CD14-positive monocyte (primary cell): ENCODE results near the gene SLC24A3. TPM values are rescaled to one million over a fixed set of nuclear protein-coding genes. Genes with fewer than 3 reads are reported as not detected.

Experiments used
- DNase-seq, 3 donors: peaks; one replicate each; pipeline ENCODE4 v3.0.0-alpha.2; 2011 to 2022
- H2AFZ ChIP-seq: 2 replicates; pipeline ENCODE4 v1.6.0; 2012; ENCODE audit warnings: mild to moderate bottlenecking, low read depth, low read length, inconsistent platforms; ENCODE audit not compliant: insufficient read depth, poor library complexity, severe bottlenecking
- H3K27ac ChIP-seq, 2 donors: 1 replicate in 1 of 2; 2 replicates in 1 of 2; pipeline ENCODE4 v1.5.1; 2012 to 2013; ENCODE audit warnings: low read length in 2 of 2, control low read depth in 1 of 2, inconsistent platforms in 1 of 2, low read depth in 1 of 2, mild to moderate bottlenecking in 1 of 2
- H3K27me3 ChIP-seq, 2 donors: one replicate each; pipeline versions ENCODE4 v1.6.0 to v1.6.1; 2011 to 2013; ENCODE audit warnings: low read length in 2 of 2; ENCODE audit not compliant: control insufficient read depth in 2 of 2, insufficient read depth in 2 of 2
- H3K36me3 ChIP-seq, 2 donors: replicated peaks in 1 of 2; 1 replicate in 1 of 2; 2 replicates in 1 of 2; pipeline versions ENCODE4 v1.5.1 to v1.6.1; 2012 to 2013; ENCODE audit warnings: low read length in 2 of 2, control low read depth in 1 of 2, inconsistent platforms in 1 of 2, mild to moderate bottlenecking in 1 of 2; ENCODE audit not compliant: insufficient read depth in 2 of 2, control insufficient read depth in 1 of 2
- H3K4me1 ChIP-seq, 2 donors: 1 replicate in 1 of 2; 2 replicates in 1 of 2; pipeline versions ENCODE4 v1.5.1 to v1.6.1; 2012 to 2013; ENCODE audit warnings: low read length in 2 of 2, control low read depth in 1 of 2, inconsistent platforms in 1 of 2, mild to moderate bottlenecking in 1 of 2, moderate library complexity in 1 of 2; ENCODE audit not compliant: insufficient read depth in 2 of 2, control insufficient read depth in 1 of 2
- H3K4me2 ChIP-seq: replicated peaks from 2 replicates; pipeline ENCODE3; 2012; ENCODE audit warnings: low read length, moderate library complexity, mild to moderate bottlenecking; ENCODE audit not compliant: poor library complexity, severe bottlenecking; ENCODE audit errors: extremely low read depth
- H3K4me3 ChIP-seq, 3 experiments: fragments of 200-600 bp in 1 of 3; sonication (generic) in 1 of 3; replicated peaks in 1 of 3; 1 replicate in 2 of 3; 2 replicates in 1 of 3; pipeline ENCODE4 v1.5.1; 2011 to 2013; ENCODE audit warnings: low read length in 3 of 3, mild to moderate bottlenecking in 3 of 3, control low read depth in 2 of 3, low read depth in 2 of 3, inconsistent platforms in 1 of 3, moderate library complexity in 1 of 3
- H3K79me2 ChIP-seq: 2 replicates; pipeline ENCODE4 v1.6.0; 2012; ENCODE audit warnings: mild to moderate bottlenecking, control low read depth, inconsistent platforms, low read length, moderate library complexity; ENCODE audit not compliant: insufficient read depth
- H3K9ac ChIP-seq: 2 replicates; pipeline ENCODE4 v1.6.0; 2017; ENCODE audit warnings: low read length, mild to moderate bottlenecking; ENCODE audit not compliant: insufficient read depth, poor library complexity, severe bottlenecking
- H3K9me3 ChIP-seq, 2 donors: replicated peaks in 1 of 2; 1 replicate in 1 of 2; 2 replicates in 1 of 2; pipeline versions ENCODE4 v1.5.1 to v1.6.1; 2012 to 2013; ENCODE audit warnings: low read length in 2 of 2, control low read depth in 1 of 2; ENCODE audit not compliant: control insufficient read depth in 1 of 2, insufficient read depth in 1 of 2
- H4K20me1 ChIP-seq: 2 replicates; pipeline ENCODE4 v1.6.0; 2012; ENCODE audit warnings: mild to moderate bottlenecking, low read length, control low read depth, moderate library complexity; ENCODE audit not compliant: insufficient read depth
- H3K27ac Mint-ChIP-seq, 7 donors: one replicate each; pipeline ENCODE4 v1.8.0; 2020; ENCODE audit warnings: mild to moderate bottlenecking in 7 of 7, mixed read lengths in 7 of 7, moderate library complexity in 6 of 7, inconsistent platforms in 2 of 7
- H3K27me3 Mint-ChIP-seq, 3 donors: one replicate each; pipeline ENCODE4 v1.8.0; 2021 to 2022; ENCODE audit warnings: low read depth in 3 of 3, mild to moderate bottlenecking in 3 of 3, mixed read lengths in 3 of 3, moderate library complexity in 3 of 3, inconsistent platforms in 1 of 3
- H3K36me3 Mint-ChIP-seq, 2 donors: one replicate each; pipeline ENCODE4 v1.8.0; 2020; ENCODE audit warnings: mixed read lengths in 2 of 2, inconsistent platforms in 1 of 2, mild to moderate bottlenecking in 1 of 2
- H3K4me1 Mint-ChIP-seq: one replicate; pipeline ENCODE4 v1.8.0; 2020; ENCODE audit warnings: mild to moderate bottlenecking, mixed read lengths
- H3K4me3 Mint-ChIP-seq, 2 donors: one replicate each; pipeline ENCODE4 v1.8.0; 2020; ENCODE audit warnings: mild to moderate bottlenecking in 2 of 2, mixed read lengths in 2 of 2, moderate library complexity in 1 of 2
- H3K9me3 Mint-ChIP-seq, 7 donors: one replicate each; pipeline ENCODE4 v1.8.0; 2020 to 2022; ENCODE audit warnings: mixed read lengths in 7 of 7, mild to moderate bottlenecking in 6 of 7, moderate library complexity in 6 of 7, inconsistent platforms in 2 of 7
- WGBS: methylation state at CpG from one replicate; pipeline ENCODE4 v1.1.5; 2013; ENCODE audit warnings: missing lambda C conversion rate; ENCODE audit not compliant: insufficient coverage; 5-methylcytosine and 5-hydroxymethylcytosine counted together
- intact Hi-C, 2 donors: fragments of 100-400 bp; cut with micrococcal nuclease; formaldehyde crosslinking; loops; one replicate each; pipeline versions ENCODE4 v1.15.0 to v1.15.1; 2023
- polyA plus RNA-seq, 3 donors: library from polyadenylated mRNA; depleted of rRNA in 1 of 3; unstranded in 2 of 3; stranded (reverse) in 1 of 3; fragments of 300-500 nt in 2 of 3; fragments of >200 nt in 1 of 3; fragmentation: Illumina TruSeq in 2 of 3; gene quantifications; 1 replicate in 2 of 3; 2 replicates in 1 of 3; pipeline ENCODE4 v1.2.3, GENCODE V29; 2012 to 2021
- TF ChIP-seq, protein P1 (sequence below): fragments of 200-600 bp; IDR thresholded peaks from one replicate; pipeline ENCODE4 v1.8.0; 2022; ENCODE audit warnings: antibody characterized with exemption, mild to moderate bottlenecking

Gene SLC24A3
- polyA plus RNA-seq, 3 donors: 0.04 to 0.08 TPM; not detected in 1

DNA sequence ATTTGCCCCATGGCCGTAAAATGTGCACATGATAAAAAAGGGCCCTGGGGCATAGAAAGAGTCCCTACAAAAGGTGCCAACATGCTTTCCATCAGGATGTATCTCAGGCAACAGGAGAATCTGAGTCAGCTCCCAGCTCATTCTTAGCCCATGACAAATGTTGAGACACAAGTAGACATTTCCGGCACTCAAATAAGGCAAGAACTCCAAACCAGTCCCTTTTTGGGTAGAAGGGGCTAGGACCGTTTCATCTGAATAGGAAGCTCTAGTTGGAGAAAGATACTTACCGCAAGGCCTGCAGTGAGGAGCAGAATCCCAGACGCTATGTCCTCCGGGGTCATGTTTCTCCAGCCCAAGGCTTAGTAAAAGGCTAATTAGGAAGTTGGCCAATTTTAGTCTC is 284.6 kb downstream of the SLC24A3 start:
- H3K4me1 Mint-ChIP-seq: peaks cover 7% of the 10 kb centered on the region
- Histone ChIP-seq H3K4me1 (no peaks in the 10 kb centered on the region), H3K79me2 (no peaks in the 10 kb centered on the region), H3K9ac (no peak overlapping the region), H3K27me3 (no peaks in the 10 kb centered on the region), H3K27ac (no peak overlapping the region), H3K4me3 (no peak overlapping the region), H4K20me1 (no peaks in the 10 kb centered on the region), H2AFZ (no peak overlapping the region), H3K9me3 (no peaks in the 10 kb centered on the region), H3K36me3 (no peaks in the 10 kb centered on the region), H3K4me2 (no peak overlapping the region)
- no peaks in the 10 kb centered on the region for H3K36me3 Mint-ChIP-seq
- H3K27ac Mint-ChIP-seq: no peak overlapping the region
- intact Hi-C loops: no loop called here
- TF ChIP-seq, protein P1, sequence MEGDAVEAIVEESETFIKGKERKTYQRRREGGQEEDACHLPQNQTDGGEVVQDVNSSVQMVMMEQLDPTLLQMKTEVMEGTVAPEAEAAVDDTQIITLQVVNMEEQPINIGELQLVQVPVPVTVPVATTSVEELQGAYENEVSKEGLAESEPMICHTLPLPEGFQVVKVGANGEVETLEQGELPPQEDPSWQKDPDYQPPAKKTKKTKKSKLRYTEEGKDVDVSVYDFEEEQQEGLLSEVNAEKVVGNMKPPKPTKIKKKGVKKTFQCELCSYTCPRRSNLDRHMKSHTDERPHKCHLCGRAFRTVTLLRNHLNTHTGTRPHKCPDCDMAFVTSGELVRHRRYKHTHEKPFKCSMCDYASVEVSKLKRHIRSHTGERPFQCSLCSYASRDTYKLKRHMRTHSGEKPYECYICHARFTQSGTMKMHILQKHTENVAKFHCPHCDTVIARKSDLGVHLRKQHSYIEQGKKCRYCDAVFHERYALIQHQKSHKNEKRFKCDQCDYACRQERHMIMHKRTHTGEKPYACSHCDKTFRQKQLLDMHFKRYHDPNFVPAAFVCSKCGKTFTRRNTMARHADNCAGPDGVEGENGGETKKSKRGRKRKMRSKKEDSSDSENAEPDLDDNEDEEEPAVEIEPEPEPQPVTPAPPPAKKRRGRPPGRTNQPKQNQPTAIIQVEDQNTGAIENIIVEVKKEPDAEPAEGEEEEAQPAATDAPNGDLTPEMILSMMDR: no peak
- 100% methylated on average over 6 of the region's 6 CpGs for WGBS
- DNase-seq: no peak
- H3K9me3 Mint-ChIP-seq: no peaks in the 10 kb centered on the region
- H3K27me3 Mint-ChIP-seq: peaks cover 0 to 6% (median 2%) of the 10 kb centered on the region in 3 donors
- no peak overlapping the region for H3K4me3 Mint-ChIP-seq

- no peaks in the 10 kb centered on the region for H4K20me1 ChIP-seq
- Mint-ChIP-seq H3K9me3 (no peaks in the 10 kb centered on the region), H3K4me3 (no peak overlapping the region), H3K27me3 (peaks cover 0 to 6% (median 2%) of the 10 kb centered on the region in 3 donors), H3K27ac (no peak overlapping the region), H3K4me1 (peaks cover 7% of the 10 kb centered on the region), H3K36me3 (no peaks in the 10 kb centered on the region)
- H3K27me3 ChIP-seq: no peaks in the 10 kb centered on the region
- H3K79me2 ChIP-seq: no peaks in the 10 kb centered on the region
- TF ChIP-seq, protein P1: no peak
- no peak for DNase-seq
- WGBS: 0% methylated on average over 4 of the region's 5 CpGs
- intact Hi-C loops: no loop called here
- H3K4me1 ChIP-seq: no peaks in the 10 kb centered on the region
- H2AFZ ChIP-seq: no peak overlapping the region
- no peak overlapping the region for H3K27ac ChIP-seq
- H3K9ac ChIP-seq: no peak overlapping the region
- no peak overlapping the region for H3K4me2 ChIP-seq
- H3K9me3 ChIP-seq: no peaks in the 10 kb centered on the region
- no peaks in the 10 kb centered on the region for H3K36me3 ChIP-seq
- H3K4me3 ChIP-seq: no peak overlapping the region
Measured at GRCh38 chr20:19498756-19499155, 286.3 kb downstream of the SLC24A3 start.
